Right ventricle myocardium inferior (tissue), 1 donor: ENCODE measurements around the gene TRIM4. TPM values are rescaled to one million over a fixed set of nuclear protein-coding genes. Genes with fewer than 3 reads are reported as not detected.
"Not testable (repeated sequence)": the region's sequence is repeated elsewhere in the genome, so short reads cannot be mapped to it uniquely, and the experiment has no call there.

Experiments used
- ATAC-seq: fragments of 200-7000 bp; cut with Tn5 transposase; one replicate; pipeline ENCODE4 v1.9.1; 2020; ENCODE audit warnings: mild to moderate bottlenecking, moderate library complexity
- DNase-seq: peaks from one replicate; pipeline ENCODE4 v3.0.0; 2021; ENCODE audit errors: missing footprints
- intact Hi-C: fragments of 100-400 bp; cut with DNase I; formaldehyde crosslinking; loops from one replicate; pipeline ENCODE4 v1.11.0; 2022
- total RNA-seq: library from RNA; stranded (reverse); fragmentation: NEBNext Ultra II Directional; extraction: Animal tissue kit (Norgen Biotek cat#: 25700); gene quantifications from one replicate; pipeline ENCODE4 v1.2.1, GENCODE V29; 2021
- donor health status: DM: no; HTN: yes; CAD: no; lungs with severe emphysema.

Gene TRIM4
- total RNA-seq, 1 donor from 2014 or later = 6.2 TPM

DNA sequence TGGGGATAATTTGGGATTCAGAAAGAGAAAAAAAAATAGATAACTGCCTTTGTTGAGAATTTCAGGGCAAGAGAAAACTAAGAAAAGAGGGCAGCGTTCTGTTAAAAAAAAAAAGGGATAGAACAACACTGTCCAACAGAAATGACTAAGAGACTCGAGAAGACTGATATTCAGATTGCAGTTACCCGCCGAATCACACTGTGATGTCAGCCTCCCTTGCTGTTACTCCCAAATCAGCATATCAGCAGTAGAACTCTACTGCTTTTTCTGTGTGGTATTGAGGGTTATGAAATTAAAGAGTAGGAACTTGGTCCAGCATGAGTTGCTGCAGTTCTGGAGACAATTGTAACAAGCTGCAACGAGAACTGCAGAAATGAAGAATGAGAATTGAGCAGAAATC is 8.2 kb upstream of the TRIM4 start:
- intact Hi-C loops = no loop called here
- DNase-seq (no peak), ATAC-seq (no peak)

DNA sequence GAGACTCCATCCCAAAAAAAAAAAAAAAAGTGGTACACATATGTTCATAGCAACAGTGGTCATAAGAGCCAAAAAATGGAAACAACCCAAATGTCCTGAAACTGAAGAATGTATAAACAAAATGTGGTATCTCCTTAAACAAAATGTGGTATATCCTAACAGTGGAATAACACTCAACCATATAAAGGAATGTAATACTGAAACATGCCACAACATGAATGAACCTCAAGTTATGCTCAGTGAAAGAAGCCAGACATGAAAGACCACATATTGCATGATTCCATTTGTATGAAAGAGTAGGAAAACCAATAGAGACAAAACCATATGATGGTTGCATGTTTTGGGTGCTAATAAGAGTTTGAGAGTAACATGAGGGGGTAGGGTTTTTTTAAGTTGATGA is 7.0 kb upstream of the TRIM4 start:
- intact Hi-C loops = no loop called here
- no peak for DNase-seq

DNA sequence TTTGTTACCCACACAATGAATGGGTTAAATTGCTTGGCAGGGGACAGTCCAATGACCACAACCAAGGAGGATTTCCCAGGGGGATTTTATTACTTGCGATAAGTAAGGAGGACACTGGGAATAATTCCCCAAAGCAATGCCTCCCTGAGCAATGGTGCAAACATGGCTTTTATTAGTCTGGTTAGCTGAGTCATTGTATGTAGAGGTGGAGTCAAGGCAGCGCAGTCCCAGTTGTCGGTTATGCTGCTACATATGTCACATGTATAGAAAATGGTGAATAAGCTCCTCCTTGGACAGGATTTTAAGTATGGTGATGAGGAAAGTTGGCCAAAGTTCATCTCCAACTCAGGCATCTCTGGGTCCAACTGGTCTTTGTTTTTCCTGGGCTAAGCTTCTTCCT is 3.9 kb upstream of the TRIM4 start:
- DNase-seq (no peak), ATAC-seq (no peak)
- intact Hi-C loops = no loop called here

More for the DNA sequence above, 7.0 kb upstream of the TRIM4 start:
- ATAC-seq = no peak

DNA sequence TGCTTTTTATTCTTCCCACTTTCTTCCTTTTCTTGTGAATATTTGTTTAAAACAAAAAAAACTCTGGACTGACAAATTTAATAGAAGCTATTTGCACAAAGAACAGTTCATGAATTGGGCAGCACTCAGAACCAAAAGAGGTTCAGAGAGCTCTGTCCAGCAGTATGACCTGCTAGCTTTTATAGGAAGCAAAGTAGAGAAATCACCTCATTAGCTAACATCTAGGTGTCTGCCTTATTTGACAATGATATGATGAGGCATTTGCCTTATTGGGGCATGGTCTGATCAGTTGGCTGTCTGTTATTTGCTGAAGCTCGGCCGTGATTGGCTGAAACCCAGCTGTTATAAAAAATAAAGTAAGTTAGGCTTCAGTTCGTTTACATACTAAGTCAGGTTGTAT is 819 bp upstream of the TRIM4 start:
- ATAC-seq = no peak
- no peak for DNase-seq
- intact Hi-C loops = no loop called here

DNA sequence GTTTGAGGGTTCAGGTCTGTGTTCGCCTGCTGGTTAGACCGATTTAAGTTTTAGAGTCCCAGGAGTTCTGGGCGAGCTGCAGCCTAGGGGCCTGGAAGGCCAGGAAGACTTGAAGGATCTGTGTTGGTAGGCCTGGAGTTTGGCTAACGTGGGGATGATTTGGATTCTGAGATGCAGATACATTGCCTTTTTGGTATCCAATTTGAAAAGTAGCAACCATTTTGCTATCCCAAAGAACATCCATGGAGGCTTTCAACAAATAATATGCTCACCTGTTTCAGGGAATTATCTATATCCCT is 433 bp upstream of the TRIM4 start:
- no peak for ATAC-seq
- intact Hi-C loops = loop anchor here (10.0 kb wide), 1 partner anchor 165 kb away; the partner anchor contains the start of genes COPS6 and ZNF3
- DNase-seq = no peak

DNA sequence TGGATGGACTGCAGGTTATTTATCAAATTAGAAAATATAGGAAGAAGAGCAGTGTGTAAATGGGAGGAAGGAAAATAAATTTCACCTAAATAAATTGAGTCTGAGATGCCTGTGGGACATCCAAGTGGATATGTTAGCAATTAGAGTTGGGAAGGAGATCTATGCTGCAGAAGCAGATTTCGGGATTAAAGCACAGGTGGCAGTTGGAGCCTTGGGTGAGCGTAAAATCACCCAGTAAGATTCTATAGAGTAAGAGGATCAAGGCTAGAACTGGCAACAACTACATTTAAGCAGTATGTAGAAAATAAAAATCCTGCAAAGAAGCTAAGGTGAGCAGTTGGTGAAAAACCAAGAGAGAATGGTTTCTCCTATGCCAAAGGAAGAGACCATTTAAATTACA is 8.4 kb downstream of the TRIM4 start:
- ATAC-seq (no peak), DNase-seq (no peak)
- intact Hi-C loops = loop anchor here (5.0 to 10.0 kb wide), 2 partner anchors 174 to 221 kb away; partner anchors contain the start of genes COPS6 and ZNF3

DNA sequence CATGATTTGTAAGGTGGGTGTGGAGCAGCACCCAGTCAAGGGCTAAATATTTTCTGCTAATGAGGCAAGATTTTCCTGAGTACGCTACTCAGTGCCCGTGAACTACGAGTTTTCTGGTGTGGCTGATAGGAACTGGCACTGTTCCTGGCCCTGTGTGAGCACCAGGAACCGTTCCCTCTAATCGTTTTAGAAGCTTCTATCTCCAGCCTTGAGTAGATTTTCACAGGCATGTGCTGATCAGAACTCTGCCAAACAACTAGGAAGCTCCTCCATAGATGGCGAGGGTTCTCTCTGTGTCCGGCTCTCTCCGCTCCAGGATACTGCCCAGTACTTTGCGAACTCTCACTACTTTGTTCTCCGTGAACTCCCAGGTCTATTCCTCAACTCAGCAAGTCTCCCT is 17.7 kb downstream of the TRIM4 start:
- peak; percentile 81 for ATAC-seq
- intact Hi-C loops = no loop called here
- no peak for DNase-seq

DNA sequence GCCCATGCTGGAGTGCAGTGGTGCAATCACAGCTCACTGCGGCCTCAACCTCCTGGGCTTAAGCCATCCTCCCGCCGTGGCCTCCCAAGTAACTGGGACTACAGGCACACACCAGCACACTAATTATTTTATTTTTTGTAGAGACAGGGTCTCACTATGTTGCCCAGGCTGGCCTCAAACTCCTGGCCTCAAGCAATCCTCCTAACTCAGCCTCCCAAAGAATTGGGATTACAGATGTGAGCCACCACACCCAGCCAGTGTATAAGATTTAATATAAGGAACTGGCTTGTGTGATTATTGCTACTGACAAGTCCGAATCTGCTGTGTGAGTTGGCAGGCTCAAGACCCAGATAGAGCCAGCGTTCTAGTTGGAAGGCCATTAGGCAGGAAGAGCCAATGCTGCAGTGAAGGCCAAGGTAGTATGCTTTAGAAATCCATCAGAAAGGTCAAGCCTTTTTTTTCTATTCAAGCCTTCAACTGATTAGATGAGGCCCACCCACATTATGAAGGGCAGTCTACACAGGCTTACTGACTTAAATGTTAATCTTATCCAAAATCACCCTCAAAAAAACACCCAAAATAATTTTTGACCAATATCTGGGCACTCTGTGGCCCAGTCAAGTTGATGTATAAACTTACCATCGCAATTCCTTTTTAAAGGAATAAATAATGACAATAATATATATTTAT is 19.4 kb downstream of the TRIM4 start:
- ATAC-seq (no peak), DNase-seq (no peak)
- intact Hi-C loops = no loop called here

DNA sequence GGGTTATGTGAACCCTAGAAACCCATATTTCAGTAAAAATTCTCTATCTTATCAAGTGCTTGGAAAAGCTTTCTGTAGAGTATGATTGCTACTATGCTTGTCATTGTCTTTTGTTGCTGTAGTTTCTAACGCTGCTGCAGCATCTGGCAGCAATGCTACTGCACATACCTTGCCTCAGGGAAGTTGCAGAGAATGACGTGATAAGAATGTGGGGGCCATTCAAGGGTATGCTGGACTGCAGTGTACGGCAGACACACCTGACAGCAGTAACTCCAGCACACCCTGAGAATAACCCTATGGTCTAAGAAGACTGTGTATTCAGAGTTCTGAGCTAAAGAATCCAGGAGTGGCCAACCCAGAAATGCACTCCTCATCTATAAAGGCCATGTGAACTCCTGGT is 20.5 kb downstream of the TRIM4 start:
- DNase-seq (no peak), ATAC-seq (no peak)
- intact Hi-C loops = no loop called here

DNA sequence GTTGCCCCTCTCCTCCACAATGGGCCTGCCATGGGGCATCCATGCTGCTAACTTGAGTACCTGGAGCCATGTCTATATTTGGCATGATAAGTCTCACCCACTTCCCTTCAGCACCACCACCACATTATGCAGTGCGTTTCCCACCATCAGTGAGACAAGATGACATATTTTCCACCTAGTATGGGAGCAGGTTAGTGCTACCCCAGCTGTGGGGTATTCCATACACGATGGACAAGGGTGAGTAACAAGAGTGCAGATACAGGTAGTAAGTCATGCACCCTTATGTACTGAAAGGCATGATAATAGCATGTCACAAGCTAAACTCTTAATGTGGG is 21.3 kb downstream of the TRIM4 start:
- intact Hi-C loops = no loop called here
- DNase-seq (no peak), ATAC-seq (no peak)

DNA sequence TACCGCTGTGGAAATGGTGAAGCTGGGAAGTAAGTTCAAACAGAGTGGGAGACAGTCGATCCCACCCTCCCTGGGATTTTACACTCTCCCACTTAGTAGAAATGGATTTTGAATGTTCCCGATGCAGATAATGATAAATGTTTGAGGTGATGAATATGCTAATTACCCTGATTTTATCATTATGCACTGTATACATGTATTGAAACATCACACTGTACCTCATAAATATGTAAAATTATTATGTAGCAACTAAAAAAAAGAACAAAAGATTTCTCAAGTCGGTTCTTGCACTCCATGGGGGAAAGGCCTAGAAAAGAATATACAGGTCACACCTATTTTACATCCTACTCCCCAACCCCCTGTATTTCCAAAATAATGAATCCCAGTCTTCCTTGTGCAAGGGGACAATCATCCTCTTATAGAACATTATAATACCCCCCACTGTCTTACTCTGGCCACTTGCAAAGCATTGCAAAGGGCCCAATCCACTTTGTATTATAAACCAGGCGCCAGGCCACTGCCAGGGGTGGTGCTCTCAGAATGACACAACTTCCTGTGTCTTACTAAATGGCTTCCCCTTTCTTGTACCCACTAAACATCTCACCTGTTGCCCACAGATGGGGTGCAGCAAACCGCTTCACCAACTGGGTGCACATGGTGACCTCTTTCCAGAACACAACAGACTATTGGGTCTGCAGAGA is 21.9 kb downstream of the TRIM4 start:
- DNase-seq (no peak), ATAC-seq (no peak)
- intact Hi-C loops = no loop called here

DNA sequence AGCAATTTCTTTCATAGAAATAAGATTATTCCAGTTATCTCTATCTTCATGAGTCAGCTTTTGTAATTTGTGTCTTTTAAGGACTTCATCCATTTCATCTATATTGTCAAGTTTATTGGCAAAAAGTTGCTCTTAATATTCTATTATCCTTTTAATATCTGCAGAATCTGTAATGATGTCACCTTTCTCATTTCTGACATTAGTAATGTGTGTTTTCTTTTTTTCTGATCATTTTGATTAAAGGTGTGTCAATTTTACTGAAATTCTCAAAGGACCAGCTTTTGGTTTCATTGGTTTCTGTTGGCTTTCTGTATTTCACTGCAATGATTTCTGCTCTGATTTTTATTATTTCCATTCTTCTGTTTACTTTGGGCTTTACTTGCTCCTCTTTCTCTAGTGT is 24.6 kb downstream of the TRIM4 start:
- intact Hi-C loops = no loop called here
- ATAC-seq (no peak), DNase-seq (no peak)

DNA sequence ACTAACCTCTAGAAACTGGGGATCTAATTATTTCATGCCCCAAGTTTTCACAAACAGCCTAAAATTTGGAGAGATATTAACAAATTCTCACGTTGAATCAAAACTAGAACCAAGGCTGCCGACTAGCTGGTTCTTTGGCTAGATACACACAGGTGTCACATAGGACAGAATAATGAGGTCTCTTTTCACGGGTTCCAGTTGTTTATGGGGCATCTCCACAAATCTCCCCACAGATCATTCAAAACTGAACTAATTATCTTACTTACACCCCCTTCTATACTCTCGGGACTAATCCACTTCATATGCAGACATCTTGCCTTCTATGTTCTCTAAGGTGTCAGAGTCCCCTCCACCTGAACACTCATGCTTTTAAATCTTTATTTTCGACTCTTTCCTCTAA is 26.1 kb downstream of the TRIM4 start:
- ATAC-seq (no peak), DNase-seq (no peak)
- intact Hi-C loops = no loop called here

DNA sequence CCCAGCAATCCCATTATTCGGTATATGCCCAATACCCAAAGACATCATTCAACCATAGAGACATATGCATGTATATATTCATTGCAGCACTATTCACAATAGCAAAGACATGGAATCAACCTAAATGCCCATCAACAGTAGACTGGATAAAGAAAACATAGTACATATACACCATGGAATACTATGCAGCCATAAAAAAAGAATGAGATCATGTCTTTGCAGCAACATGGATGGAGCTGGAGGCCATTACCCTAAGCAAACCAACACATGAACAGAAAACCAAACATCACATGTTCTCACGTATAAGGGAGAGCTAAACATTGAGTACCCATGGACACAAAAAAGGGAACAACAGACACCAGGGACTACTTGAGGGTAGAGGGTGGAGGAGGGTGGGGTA is 29.0 kb downstream of the TRIM4 start:
- DNase-seq, intact Hi-C loops: not testable (repeated sequence)

DNA sequence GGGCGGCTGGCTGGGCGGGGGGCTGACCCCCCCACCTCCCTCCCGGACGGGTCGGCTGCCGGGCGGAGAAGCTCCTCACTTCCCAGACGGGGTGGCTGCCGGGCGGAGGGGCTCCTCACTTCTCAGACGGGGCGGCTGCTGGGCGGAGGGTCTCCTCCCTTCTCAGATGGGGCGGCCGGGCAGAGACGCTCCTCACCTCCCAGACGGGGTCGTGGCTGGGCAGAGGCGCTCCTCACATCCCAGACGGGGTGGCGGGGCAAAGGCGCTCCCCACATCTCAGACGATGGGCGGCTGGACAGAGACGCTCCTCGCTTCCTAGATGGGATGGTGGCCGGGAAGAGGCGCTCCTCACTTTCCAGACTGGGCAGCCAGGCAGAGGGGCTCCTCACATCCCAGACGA is 31.0 kb downstream of the TRIM4 start:
- DNase-seq, ATAC-seq, intact Hi-C loops: not testable (repeated sequence)

More for the DNA sequence above, 29.0 kb downstream of the TRIM4 start:
- ATAC-seq = not testable (repeated sequence)

DNA sequence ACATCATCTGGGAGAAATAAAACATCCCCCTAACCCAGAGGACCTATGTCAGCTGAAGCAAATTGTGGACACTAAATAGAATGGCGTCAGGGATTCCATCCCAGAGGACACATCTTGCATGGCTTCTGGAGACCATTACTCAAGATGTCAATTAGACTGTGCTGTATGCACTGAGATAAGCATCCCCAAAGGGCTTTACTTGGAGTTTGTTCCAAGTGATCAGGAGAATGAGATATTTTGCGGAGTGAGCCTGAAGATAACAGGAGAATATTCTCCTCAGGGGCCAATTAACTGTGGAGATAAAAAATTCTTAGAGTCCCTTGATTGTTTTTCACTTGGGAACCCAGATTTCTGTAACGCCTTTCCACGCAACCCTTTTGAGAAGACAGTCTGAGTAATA is 38.0 kb downstream of the TRIM4 start:
- no peak for ATAC-seq
- no peak for DNase-seq
- intact Hi-C loops = no loop called here

DNA sequence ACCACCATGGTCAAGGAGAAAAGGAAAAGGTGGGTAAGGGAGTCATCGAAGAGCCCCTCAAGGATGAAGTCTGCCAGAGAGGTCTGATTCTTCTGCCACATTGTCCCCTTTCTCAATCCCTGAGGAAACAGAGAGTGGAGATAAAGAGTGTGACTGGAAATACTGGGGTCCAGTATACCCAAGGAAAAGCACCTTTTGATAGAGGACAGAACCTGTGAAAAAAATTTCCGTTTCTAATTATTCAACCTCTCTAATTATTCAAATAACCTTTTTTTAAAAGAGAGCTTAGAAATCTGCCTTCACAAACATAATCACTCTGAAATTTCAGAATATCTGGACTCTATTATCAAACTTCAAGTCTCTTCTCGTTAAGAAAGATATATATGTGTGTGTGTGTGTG is 42.4 kb downstream of the TRIM4 start, which contains the start of gene OR2AE1:
Gene OR2AE1, minus strand, starts transcription at position 101 of the 400 bp plus-strand sequence. Its CDS starts 0 bp downstream, at position 101.
- ATAC-seq (no peak), DNase-seq (no peak)
- intact Hi-C loops = no loop called here

DNA sequence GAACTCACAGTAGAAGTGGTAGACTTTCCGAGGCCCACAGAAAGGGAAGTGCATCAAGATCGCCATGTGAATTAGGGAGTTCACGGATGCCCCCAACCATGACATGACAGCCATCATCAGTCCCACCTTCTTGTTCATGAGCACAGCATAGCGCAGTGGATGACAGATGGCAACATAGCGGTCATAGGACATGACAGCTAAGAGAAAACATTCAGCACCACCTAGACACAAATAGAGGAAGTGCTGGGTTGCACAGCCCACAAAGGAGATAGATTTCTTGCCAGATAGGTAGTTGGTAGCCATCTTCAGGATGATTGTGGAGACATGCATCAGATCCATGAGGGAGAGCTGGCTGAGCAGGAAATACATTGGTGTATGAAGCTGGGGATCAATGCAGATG is 42.8 kb downstream of the TRIM4 start:
- DNase-seq (no peak), ATAC-seq (no peak)
- intact Hi-C loops = no loop called here

DNA sequence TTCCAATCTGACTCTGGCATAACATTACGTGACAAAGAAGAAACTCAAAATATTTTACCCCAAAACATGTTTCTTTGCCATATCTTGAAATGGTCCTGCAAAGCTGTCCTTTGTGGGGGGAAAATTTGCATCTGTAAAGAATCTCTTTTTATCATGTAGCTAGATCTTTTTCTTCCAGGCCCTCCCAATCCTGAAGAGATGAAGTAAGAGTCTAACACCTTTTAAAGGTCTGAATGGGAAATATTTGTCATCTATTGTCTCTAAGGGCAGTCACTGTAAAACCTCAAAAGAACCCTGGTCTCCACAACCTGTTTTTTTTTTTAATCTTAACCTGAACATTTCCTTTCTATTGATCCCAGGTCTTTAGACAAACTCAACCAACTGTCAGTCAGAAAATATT is 51.1 kb downstream of the TRIM4 start:
- no peak for DNase-seq
- intact Hi-C loops = no loop called here
- no peak for ATAC-seq

DNA sequence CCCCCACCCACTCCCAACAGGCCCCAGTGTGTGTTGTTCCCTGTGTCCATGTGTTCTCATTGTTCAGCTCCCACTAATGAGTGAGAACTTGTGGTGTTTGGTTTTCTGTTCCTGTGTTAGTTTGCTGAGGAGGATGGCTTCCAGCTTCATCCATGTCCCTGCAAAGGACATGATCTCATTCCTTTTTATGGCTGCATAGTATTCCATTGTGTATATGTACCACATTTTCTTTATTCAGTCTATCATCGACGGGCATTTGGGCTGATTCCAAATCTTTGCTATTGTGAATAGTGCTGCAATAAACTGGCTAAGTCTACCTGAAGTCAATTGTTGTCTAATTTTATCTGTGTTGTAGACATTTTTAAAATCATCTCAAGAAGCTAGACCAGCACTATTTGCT is 51.9 kb downstream of the TRIM4 start:
- intact Hi-C loops, ATAC-seq, DNase-seq: not testable (repeated sequence)
